Measurements from ENCODE around the gene SCAMP4. TPM values are rescaled to one million over a fixed set of nuclear protein-coding genes. Genes with fewer than 3 reads are reported as not detected.

Gene SCAMP4
- total RNA-seq, 1 experiment from 2014 or later, result 66.3 TPM

DNA sequence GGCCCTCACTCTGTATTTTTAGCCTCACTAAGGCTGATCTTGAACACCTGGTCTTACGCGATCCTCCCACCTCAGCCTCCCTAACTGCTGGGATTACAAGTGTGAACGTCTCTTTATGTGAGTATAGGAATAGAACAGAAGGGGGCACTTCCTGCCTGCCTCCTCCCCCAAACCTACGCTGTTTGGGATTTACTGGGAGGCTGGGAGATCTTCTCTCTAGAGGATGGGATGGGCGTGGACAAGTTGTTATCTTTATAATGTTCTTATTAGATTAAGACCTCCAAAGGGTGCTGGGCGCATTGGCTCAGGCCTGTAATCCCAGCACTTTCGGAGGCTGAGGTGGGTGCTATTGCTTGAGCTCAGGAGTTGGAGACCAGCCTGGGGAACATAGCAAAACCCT, 32.9 kb downstream of the SCAMP4 start:
- no peak for DNase-seq (ENCODE audit: low spot score)

DNA sequence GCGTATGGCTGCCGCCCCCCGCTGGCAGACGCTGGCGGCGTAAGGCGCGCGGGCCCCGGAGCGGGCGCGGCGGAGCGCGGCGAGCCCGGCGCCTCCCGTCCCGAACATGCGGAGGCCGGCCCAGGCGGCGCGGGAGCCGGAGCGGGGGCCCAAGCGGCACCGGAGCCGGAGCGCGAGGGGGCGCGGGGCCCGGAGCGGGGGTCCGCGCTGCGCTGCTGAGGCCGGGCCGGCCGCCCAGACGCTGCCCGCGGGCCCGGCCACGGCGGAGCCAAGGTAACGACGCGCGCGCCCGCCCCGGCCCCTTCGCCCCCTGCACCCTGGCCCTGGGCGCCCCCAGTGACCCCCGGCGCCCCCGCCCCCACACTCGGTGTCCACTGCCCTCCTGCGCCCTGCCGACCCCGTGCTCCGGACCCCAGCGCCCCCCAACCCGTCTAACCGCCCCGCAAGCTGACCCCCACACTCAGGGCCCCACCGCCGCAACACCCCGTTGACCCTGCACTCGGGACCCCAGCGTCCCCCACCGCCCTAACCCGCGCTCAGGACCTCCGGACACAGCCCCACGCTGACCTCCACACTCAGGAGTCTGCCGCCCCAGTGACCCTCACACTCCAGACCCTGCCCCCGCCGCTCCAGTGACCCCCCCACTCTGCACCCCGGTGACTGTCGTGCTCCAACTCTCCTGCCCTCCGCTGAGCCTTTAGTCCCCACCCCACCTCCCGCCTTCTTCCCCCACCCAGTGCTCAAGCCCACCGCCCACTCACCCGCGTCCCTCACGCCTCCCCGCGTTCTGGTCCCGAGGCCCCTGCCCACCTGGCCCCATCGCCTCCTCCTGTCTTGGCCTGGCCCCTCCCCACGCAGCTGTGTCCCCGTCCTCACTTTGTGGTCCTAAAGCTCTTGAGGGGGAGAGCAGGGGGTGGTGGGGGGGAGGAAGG, 36.2 kb downstream of the SCAMP4 start, which contains the start of gene CSNK1G2:
CSNK1G2 (plus strand) TSS at position 27 of the 932 bp plus-strand sequence. CDS start 28,601 bp downstream, outside the sequence.
- no peak for DNase-seq (ENCODE audit: low spot score)

GRCh38 chr19:1942078-1942933, 37.1 kb downstream of the SCAMP4 start:
- DNase-seq (ENCODE audit: low spot score), result peak; percentile 72

DNA sequence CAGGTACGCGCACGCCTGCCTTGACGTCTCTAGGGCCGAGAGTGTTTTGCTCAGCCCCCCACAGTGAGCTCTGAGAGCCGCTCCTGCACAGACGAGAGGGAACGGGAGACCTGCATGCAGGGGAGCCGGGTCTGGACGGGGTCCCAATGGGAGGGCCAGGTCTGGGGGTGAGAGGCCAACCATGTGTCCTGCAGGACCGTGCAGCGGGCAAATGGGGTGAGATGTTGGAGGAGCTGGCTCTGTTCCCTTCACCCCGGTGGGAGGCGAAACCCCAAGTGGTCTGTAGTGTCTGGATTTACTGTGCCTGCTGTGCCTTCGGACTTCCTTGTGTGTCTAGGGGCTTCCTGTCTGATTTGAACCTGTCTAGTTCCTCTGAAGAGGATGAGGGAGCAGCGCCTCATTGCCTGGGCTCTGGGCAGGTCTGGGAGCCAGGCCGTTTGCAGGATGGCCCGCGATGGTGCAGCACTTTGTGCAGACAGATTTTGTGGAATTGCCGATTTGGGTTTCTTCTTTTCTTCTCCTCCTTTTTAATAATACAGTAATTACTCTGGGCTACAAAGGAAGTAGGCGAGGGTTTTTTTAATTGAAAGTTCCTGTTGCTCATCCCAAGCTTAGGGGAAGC, 37.8 kb downstream of the SCAMP4 start:
- no peak for DNase-seq (ENCODE audit: low spot score)

GRCh38 chr19:1943661-1944087, 38.5 kb downstream of the SCAMP4 start:
- DNase-seq (ENCODE audit: low spot score), result no peak

DNA sequence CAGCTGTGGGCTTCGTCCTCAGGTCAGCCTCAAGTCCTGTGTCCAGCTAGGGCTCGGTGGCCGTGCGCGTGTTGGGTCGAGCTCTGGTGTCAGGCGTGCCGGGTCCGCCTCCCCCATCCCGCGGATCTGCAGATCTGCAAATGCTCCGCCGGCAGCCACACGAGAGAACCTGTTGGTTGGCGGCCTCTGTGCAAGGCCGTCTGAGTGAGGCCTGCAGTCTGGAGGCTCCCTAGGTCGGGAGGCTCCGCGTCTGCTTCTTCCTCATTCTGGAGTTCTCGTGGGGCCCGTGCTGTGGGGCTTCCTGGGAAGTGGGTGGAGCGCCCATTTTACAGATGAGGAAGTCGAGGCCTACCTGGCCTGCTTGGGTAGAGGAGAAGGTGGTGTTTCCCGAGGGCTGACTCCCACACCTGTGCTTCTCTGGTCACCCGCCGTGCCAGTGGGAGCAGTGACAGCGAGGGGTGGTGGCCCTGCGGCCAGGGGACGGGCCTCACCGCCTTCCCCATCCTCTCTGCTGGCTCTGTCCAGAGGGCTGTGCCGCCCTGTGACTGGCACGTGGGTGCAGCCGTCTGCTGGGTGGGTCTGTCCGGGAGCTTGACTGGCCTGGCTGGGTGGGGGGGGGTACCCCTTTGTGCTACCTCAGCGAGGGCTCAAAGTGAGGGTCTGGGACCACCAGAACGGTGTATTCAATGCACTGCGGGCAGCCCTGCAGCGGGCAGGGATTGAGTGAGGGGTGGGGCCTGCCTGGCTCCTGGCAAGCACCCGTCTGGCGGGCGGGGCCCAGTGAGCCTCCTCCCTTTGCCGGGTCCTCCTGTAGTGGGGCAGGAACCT, 39.1 kb downstream of the SCAMP4 start:
- DNase-seq (ENCODE audit: low spot score), result no peak

- no peak for DNase-seq (ENCODE audit: low spot score)
Observed at GRCh38 chr19:1944916-1945561, 39.8 kb downstream of the SCAMP4 start.

GRCh38 chr19:1945899-1946298, 40.7 kb downstream of the SCAMP4 start:
- DNase-seq (ENCODE audit: low spot score), result peak; percentile 30

DNA sequence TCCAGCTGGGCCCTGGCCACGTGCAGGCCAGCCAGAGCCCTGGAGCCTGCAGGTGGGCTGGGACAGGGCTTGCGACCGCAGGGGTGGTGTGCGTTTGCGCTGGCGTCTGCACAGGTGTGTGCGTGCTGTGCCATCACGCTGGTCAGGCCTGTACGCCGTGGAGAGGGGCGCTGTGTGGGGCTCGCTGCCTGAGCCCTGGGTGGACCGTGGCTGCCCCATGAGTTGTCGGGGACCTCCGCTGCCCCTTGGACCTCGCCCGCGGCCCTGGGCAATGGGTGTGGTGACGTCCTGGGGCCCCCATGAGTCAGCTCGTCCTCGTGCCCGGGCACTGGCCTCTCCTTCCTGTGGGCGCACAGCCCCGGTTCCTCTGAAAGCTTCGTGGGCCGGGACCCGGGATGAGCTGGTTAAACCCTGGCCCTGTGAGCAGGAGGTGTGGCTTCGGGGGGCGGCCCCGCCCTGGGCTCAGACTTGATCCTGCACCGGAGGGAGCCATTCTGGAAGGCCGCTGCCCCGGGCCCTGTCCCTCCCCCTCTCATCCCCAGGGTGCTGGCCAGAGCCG, 42.5 kb downstream of the SCAMP4 start:
- no peak for DNase-seq (ENCODE audit: low spot score)

- DNase-seq (ENCODE audit: low spot score), result no peak
Observed at GRCh38 chr19:1949304-1950101, 44.3 kb downstream of the SCAMP4 start.

DNA sequence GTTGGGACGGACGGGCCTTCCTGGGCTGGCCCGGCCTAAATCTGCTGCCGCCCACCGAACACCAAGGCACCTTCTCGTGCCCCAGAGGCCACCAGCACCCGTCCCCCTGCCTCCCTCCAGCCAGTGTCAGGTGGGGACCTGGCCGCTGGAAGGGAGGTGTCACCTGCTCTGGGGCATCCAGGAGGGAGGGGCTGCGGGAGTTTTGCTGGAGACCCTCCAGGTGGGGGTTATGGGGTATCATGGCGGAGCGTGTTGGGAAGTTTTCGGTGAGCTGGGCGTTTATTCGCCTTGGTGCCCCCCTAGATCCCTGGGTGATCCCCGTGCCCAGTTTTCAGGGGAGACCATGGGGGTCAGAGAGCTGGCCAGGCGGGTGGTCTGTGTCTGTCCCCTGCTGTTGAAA, 45.4 kb downstream of the SCAMP4 start:
- DNase-seq (ENCODE audit: low spot score), result no peak

- no peak for DNase-seq (ENCODE audit: low spot score)
Observed at GRCh38 chr19:1952635-1953034, 47.4 kb downstream of the SCAMP4 start.

- DNase-seq (ENCODE audit: low spot score), result no peak
Observed at GRCh38 chr19:1953037-1953436, 47.8 kb downstream of the SCAMP4 start.

- DNase-seq (ENCODE audit: low spot score), result no peak
Observed at GRCh38 chr19:1953441-1954094, 48.4 kb downstream of the SCAMP4 start.

DNA sequence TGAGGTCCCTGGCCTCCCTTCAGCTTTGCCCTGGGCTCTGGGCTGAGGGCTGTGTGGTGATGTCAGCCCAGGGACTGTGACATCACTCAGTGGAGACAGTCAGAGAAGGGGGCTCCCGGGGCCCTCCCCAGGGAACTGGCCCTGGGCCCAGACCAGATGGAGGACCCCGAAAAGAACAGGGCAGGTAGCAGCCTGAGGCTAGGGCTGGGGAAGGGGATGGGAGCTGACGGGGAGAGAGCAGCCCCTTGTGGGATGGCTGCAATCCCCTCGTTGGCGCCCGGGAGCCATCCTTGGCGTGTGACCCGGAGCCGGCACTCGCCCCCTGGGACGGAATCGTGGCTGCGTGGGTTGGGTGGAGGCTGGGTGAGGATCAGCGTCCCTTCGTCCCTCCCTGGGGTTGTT, 49.3 kb downstream of the SCAMP4 start:
- no peak for DNase-seq (ENCODE audit: low spot score)

DNA sequence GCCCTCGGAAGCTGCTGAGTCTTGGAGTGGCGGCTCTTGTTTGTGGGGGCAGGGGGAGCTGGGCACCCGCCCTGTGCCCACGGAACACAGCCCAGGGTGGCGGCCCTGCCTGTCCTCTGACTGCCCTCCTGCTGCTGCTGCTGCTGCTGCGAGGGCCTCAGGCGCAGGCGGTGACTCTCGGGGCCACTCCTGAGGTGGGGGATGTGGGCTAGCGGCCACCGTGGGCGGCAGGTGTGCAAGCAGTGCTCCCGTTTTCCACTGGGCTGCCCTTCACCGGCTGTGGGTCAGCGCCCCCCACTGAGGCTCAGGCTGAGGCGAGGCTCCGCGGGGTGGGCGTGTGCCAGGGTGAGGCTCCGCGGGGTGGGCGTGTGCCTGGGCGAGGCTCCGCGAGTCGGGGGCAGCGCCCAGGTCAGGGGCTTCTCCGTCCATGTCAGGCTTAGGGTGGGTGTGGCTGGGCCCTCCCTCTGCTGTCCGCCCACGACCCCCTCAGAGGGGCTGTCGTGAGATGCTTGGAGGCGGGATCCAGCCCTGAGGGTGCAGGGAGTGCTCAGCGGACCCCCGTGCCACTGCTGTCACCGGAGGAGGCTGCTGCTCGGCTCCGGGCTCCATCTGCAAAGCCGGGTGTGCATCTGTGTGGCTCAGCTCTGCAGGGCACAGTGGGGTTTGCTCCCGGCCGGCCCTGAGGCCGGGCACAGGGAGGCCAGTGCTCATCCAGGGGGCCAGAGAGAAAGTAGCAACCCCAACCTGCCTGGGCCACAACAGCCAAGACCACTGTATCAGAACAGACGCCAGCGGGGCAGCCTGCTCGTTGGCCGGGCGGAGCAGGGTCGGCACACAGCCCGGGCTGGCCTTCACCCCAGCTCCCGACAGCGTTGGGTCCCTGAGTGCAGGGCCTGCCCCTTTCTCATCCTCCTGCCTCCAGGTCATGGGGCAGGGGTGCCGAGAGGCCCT, 50.2 kb downstream of the SCAMP4 start:
- no peak for DNase-seq (ENCODE audit: low spot score)

DNA sequence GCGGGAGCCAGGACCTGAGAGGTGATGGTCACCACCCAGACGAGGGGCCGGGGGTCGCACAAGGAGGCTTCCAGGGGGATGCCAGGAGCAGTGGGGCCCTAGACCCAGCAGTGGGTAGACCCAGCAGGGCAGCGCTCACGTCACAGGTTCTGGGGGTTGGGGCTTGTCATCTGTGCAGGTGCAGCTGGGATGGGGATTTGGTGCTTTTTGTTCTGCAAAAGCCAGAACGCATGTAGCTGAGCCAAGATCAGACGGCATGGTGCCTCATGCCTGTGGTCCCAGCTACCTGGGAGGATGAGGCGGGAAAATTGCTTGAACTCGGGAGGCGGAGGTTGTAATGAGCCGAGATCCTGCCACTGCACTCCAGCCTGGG, 50.9 kb downstream of the SCAMP4 start:
- DNase-seq (ENCODE audit: low spot score), result no peak

Data from H4 (cell line).